Ovary (tissue), 9 donors: Measurements from ENCODE around the gene ACTL6B. TPM values are rescaled to one million over a fixed set of nuclear protein-coding genes. Genes with fewer than 3 reads are reported as not detected.
"Not testable (repeated sequence)": the region's sequence is repeated elsewhere in the genome, so short reads cannot be mapped to it uniquely, and the experiment has no call there.

ENCODE experiments used
- DNase-seq, 5 donors: peaks; one replicate each; pipeline ENCODE4 v3.0.0-alpha.2; 2019 to 2020
- H3K27ac ChIP-seq, 2 donors: fragments of 200-600 bp; one replicate each; pipeline versions ENCODE4 v1.5.1 to v1.8.0; 2019 to 2022
- H3K27me3 ChIP-seq: fragments of 200-600 bp; one replicate; pipeline ENCODE4 v1.8.0; 2022
- H3K36me3 ChIP-seq: fragments of 200-600 bp; sonication (generic); one replicate; pipeline ENCODE4 v1.5.1; 2019
- H3K4me1 ChIP-seq: one replicate; pipeline ENCODE4 v1.8.1; 2013; ENCODE audit warnings: mild to moderate bottlenecking, moderate library complexity; ENCODE audit not compliant: insufficient read depth
- H3K4me3 ChIP-seq: fragments of 200-600 bp; sonication (generic); one replicate; pipeline ENCODE4 v1.5.1; 2017
- H3K9me3 ChIP-seq, 2 donors: fragments of 200-600 bp in 1 of 2; sonication (generic) in 1 of 2; one replicate each; pipeline versions ENCODE4 v1.5.1 to v1.8.1; 2013 to 2019; ENCODE audit warnings: mild to moderate bottlenecking in 1 of 2, moderate library complexity in 1 of 2
- CTCF ChIP-seq, 3 donors: fragments of 450-650 bp in 2 of 3; fragments of 200-600 bp in 1 of 3; IDR thresholded peaks; one replicate each; pipeline versions ENCODE4 v1.5.1 to v1.8.0; 2016 to 2022; ENCODE audit warnings: antibody characterized with exemption in 3 of 3, mild to moderate bottlenecking in 1 of 3
- EP300 ChIP-seq: sonication (generic); formaldehyde crosslinking; IDR thresholded peaks from one replicate; pipeline ENCODE4 v1.6.1; 2017; ENCODE audit warnings: antibody characterized with exemption
- POLR2A ChIP-seq: fragments of 450-650 bp; IDR thresholded peaks from one replicate; pipeline ENCODE4 v1.6.1; 2017; ENCODE audit warnings: antibody characterized with exemption, mild to moderate bottlenecking, moderate library complexity
- WGBS, 3 donors: extraction: QIAGEN DNeasy Blood & Tissue Kit in 1 of 3; methylation state at CpG; one replicate each; pipeline versions ENCODE4 v1.1.5 to v1.1.7; 2013 to 2017; 5-methylcytosine and 5-hydroxymethylcytosine counted together
- intact Hi-C, 4 donors: fragments of 100-400 bp; cut with DNase I; formaldehyde crosslinking; loops; one replicate each; pipeline versions ENCODE4 v1.11.0 to v1.15.1; 2022 to 2023
- polyA plus RNA-seq, 2 donors: library from polyadenylated mRNA; stranded (reverse); fragments of 200-250 nt in 1 of 2; fragments of 350-450 nt in 1 of 2; fragmentation: Illumina TruSeq in 1 of 2; extraction: RNeasy Lipid Tissue Mini Kit (QIAGEN cat#74804) in 1 of 2; gene quantifications; one replicate each; pipeline ENCODE4 v1.2.3, GENCODE V29; 2013 to 2014
- total RNA-seq, 7 donors: library from RNA; depleted of rRNA in 2 of 7; stranded (reverse); fragments of >200 nt in 2 of 7; fragmentation: NEBNext Ultra II Directional in 3 of 7; extraction: Animal tissue kit (Norgen Biotek cat#: 25700) in 3 of 7; gene quantifications; one replicate each; pipeline versions ENCODE4 v1.1.0 to v1.2.4, GENCODE V29; 2016 to 2023
- donor health status: DM: no; HTN: no; CAD: no; lungs with moderate emphysema.
- donor health status: DM: no; HTN: no; CAD: no.
- donor health status: Bipolar disorder and iron deficiency.
- donor health status: DM: yes; HTN: yes; CAD: no.
- donor health status: DM: no; HTN: no; CAD: no.
- donor health status: DM: yes; HTN: yes; CAD: no.

ACTL6B gene
- total and polyA plus RNA-seq, 9 donors = not detected

- WGBS, 3 donors = 86 to 89% (median 89%) methylated on average over 18 of the region's 18 CpGs
- H3K27ac ChIP-seq = no peak overlapping the region
- intact Hi-C loops = loop anchor here in 1 of 4 donors (5.0 kb wide), 2 partner anchors 69 to 134 kb away; partner anchors contain the start of genes AGFG2 and PCOLCE
- no peaks in the 10 kb centered on the region for H3K9me3 ChIP-seq
- no peaks in the 10 kb centered on the region for H3K27me3 ChIP-seq
- H3K4me3 ChIP-seq = no peak overlapping the region
- DNase-seq = no peak
- H3K36me3 ChIP-seq = no peaks in the 10 kb centered on the region
- TF ChIP-seq POLR2A (no peak), CTCF (IDR thresholded peaks at IDR 0.05) (no peak), EP300 (no peak)
- H3K4me1 ChIP-seq = peaks cover 1% of the 10 kb centered on the region
Observed at GRCh38 chr7:100671353-100672327, 15.4 kb upstream of the ACTL6B start.

GRCh38 chr7:100670074-100670473 lies 13.8 kb upstream of the ACTL6B start:
- no peak for TF ChIP-seq EP300
- no peak for TF ChIP-seq CTCF (IDR thresholded peaks at IDR 0.05)
- TF ChIP-seq POLR2A = no peak
- Histone ChIP-seq H3K27ac (no peak overlapping the region), H3K4me3 (no peak overlapping the region), H3K27me3 (no peaks in the 10 kb centered on the region), H3K36me3 (no peaks in the 10 kb centered on the region), H3K9me3 (no peaks in the 10 kb centered on the region), H3K4me1 (no peaks in the 10 kb centered on the region)
- DNase-seq = no peak
- WGBS, 3 donors = 58 to 74% (median 65%) methylated on average over 8 of the region's 8 CpGs
- intact Hi-C loops = loop anchor here in 1 of 4 donors (5.0 kb wide), 2 partner anchors 68 to 133 kb away; partner anchors contain the start of genes AGFG2 and PCOLCE

- H3K4me1 ChIP-seq, DNase-seq, H3K27me3 ChIP-seq, H3K4me3 ChIP-seq, H3K27ac ChIP-seq, H3K9me3 ChIP-seq, intact Hi-C loops, H3K36me3 ChIP-seq: not testable (repeated sequence)
- WGBS, 3 donors = 94 to 95% (median 94%) methylated on average over 12 of the region's 12 CpGs
Observed at GRCh38 chr7:100669106-100669505, 12.9 kb upstream of the ACTL6B start.

GRCh38 chr7:100668069-100668449 lies 11.8 kb upstream of the ACTL6B start:
- H3K9me3 ChIP-seq = no peaks in the 10 kb centered on the region
- no peak overlapping the region for H3K4me3 ChIP-seq
- intact Hi-C loops = no loop called here
- no peaks in the 10 kb centered on the region for H3K36me3 ChIP-seq
- no peaks in the 10 kb centered on the region for H3K27me3 ChIP-seq
- no peak for TF ChIP-seq CTCF (IDR thresholded peaks at IDR 0.05)
- no peak for TF ChIP-seq POLR2A
- TF ChIP-seq EP300 = no peak
- WGBS, 3 donors = 66 to 80% (median 74%) methylated on average over 2 of the region's 2 CpGs
- no peak overlapping the region for H3K27ac ChIP-seq
- no peaks in the 10 kb centered on the region for H3K4me1 ChIP-seq
- DNase-seq = no peak
